Ovary (tissue), 3 donors: ENCODE measurements around the gene DBH.

Source experiments
- CTCF ChIP-seq, 3 donors: fragments of 450-650 bp in 2 of 3; fragments of 200-600 bp in 1 of 3; IDR thresholded peaks; one replicate each; pipeline versions ENCODE4 v1.5.1 to v1.8.0; 2016 to 2022; ENCODE audit warnings: antibody characterized with exemption in 3 of 3, mild to moderate bottlenecking in 1 of 3
- EP300 ChIP-seq: sonication (generic); formaldehyde crosslinking; IDR thresholded peaks from one replicate; pipeline ENCODE4 v1.6.1; 2017; ENCODE audit warnings: antibody characterized with exemption
- POLR2A ChIP-seq: fragments of 450-650 bp; IDR thresholded peaks from one replicate; pipeline ENCODE4 v1.6.1; 2017; ENCODE audit warnings: antibody characterized with exemption, mild to moderate bottlenecking, moderate library complexity
- donor health status: DM: no; HTN: no; CAD: no.

DNA sequence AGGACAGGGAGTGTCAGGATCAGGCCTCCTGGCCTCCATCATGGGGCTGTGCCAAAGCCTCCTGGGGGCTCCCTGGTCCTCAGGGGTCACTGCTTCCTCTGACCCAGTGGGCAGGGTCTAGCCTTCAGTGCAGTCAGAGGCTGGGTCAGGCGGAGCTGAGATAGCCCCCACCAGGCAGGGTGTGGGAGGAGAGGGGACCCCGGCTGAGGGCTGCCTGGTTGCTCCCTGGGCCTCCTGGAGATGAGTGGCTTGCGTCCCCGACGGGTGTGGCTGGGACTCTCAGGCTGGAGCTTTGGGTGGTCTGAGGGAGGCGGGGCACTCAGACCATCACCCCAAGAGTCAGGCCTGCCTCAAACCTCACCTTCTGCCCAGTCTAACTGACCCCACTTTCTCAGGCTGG lies 48.7 kb upstream of the DBH start:
- no peak for TF ChIP-seq EP300
- TF ChIP-seq POLR2A: no peak
- TF ChIP-seq CTCF (IDR thresholded peaks at IDR 0.05): no peak
